Measurements from ENCODE around the gene CLEC10A.
"Not testable (repeated sequence)": the region's sequence is repeated elsewhere in the genome, so short reads cannot be mapped to it uniquely, and the experiment has no call there.

CLEC10A gene

DNA sequence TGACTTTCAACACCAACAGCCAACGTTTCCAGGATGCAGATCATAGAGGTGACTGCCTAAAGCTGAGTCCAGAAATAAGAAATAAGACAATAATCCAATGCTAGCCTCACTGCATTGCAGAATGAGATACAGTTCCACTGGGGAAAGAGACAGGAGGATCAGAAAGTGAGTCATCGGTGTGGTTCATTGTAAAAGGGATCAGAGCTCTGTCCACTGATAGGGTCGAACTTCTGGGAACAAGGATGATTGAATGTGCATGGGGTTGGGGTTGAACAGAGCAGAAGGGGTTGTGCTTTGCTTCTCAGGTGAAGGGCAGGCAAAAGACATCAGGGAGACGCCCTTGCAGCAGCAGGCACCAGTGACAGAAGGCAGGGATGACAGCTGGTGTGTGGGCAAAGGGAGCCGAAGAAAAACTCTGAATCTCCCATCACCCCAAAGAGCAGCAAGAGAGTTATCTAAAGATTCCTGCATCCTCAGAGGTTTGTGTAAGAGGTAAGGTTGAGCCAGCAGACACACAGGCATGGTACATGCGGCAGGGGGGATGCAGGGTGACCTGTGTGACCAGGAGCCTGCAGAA is 16.4 kb downstream of the CLEC10A start:
- H3K4me3 ChIP-seq (ENCODE audit: low read depth, low read length): no peak overlapping the region
- no peak for TF ChIP-seq CTCF (IDR thresholded peaks at IDR 0.05; ENCODE audit: low read depth, low read length)

- no peak for TF ChIP-seq CTCF (IDR thresholded peaks at IDR 0.05; ENCODE audit: low read depth, low read length)
- no peak overlapping the region for H3K4me3 ChIP-seq (ENCODE audit: low read depth, low read length)
These were observed 19.7 kb downstream of the CLEC10A start for GRCh38 chr17:7060165-7060891.

- no peak for TF ChIP-seq CTCF (IDR thresholded peaks at IDR 0.05; ENCODE audit: low read depth, low read length)
These were observed 21.1 kb downstream of the CLEC10A start for GRCh38 chr17:7058831-7059447.

GRCh38 chr17:7056386-7056785 is 23.7 kb downstream of the CLEC10A start:
- no peak for TF ChIP-seq CTCF (IDR thresholded peaks at IDR 0.05; ENCODE audit: low read depth, low read length)
- no peak overlapping the region for H3K4me3 ChIP-seq (ENCODE audit: low read depth, low read length)

More at GRCh38 chr17:7058831-7059447, 21.1 kb downstream of the CLEC10A start:
- no peak overlapping the region for H3K4me3 ChIP-seq (ENCODE audit: low read depth, low read length)

DNA sequence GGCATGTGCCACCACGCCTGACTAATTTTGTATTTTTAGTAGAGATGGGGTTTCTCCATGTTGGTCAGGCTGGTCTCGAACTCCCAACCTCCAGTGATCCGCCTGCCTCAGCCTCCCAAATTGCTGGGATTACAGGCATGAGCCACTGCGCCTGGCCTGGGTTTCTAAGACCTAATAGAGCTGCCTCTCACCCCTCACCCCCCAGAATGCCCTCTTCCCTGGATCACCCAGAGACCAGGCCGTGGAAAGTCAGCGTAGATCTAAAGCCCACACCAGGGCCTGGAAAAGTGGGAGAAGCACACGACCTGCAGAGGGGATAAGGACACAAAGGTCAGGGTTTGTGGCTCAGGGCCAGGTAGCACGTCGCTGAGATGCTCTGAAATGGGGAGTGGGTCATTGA is 29.5 kb downstream of the CLEC10A start:
- not testable (repeated sequence) for H3K4me3 ChIP-seq (ENCODE audit: low read depth, low read length)

- H3K4me3 ChIP-seq (ENCODE audit: low read depth, low read length): no peak overlapping the region
- no peak for TF ChIP-seq CTCF (IDR thresholded peaks at IDR 0.05; ENCODE audit: low read depth, low read length)
These were observed 31.1 kb downstream of the CLEC10A start for GRCh38 chr17:7048968-7049367.

DNA sequence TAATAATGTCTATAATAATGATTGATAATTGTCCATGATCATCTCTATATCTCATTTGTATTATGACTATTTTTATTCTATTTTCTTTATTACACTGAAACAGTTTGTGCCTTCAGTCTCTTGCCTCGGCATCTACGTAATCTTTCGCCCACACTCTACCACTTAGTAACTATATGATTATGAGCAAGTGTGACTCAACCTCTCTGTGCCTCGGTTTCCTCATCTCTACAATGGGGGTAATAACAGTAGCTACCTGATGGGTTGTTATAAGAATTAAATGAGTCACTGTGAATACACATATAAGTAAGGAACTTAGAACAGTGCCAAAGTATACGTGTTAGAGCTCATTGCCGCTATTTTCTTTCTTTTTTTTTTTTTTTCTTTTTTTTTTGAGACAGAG is 32.5 kb downstream of the CLEC10A start:
- no peak overlapping the region for H3K4me3 ChIP-seq (ENCODE audit: low read depth, low read length)
- no peak for TF ChIP-seq CTCF (IDR thresholded peaks at IDR 0.05; ENCODE audit: low read depth, low read length)

DNA sequence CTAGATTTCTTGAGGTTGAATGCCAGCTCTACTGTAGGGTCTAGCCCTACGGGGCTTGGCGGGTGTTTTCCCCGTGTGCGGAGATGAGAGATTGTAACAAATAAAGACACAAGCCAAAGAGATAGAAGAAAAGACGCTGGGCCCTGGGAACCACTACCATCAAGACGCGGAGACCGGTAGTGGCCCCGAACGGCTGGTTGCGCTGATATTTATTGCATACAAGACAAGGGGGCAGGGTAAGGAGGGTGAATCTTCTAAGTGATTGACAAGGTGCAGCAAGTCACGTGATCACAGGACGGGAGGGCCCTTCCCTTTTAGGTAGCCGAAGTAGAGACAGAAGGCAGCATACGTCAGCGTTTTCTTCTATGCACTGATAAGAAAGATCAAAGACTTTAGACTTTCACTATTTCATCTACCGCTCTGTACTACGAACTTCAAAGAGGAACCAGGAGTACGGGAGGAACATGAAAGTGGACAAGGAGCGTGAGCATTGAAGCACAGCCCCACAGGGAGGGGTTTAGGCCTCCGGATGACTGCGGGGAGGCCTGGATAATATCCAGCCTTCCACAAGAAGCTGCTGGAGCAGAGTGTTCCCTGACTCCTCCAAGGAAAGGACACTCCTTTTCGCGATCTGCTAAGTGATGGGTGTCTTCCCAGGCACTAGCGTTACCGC is 33.2 kb downstream of the CLEC10A start:
- H3K4me3 ChIP-seq (ENCODE audit: low read depth, low read length): not testable (repeated sequence)

All from WI38 (cell line).